SK-N-SH (cell line): ENCODE measurements around the gene CYBA. TPM values are rescaled to one million over a fixed set of nuclear protein-coding genes. Genes with fewer than 3 reads are reported as not detected.
A peak's percentile ranks its signal among the peaks of the same experiment; 100 is the strongest.

Source experiments
- CTCF ChIA-PET: fragments of 300-600, 350-600 bp; formaldehyde crosslinking; extraction: SDS; loops from one replicate; lab custom pipeline; 2021; lab: Yijun Ruan, JAX
- POLR2A ChIA-PET: fragments of 350-600 bp; sonication (Branson Sonifier 250); formaldehyde crosslinking; extraction: SDS; loops from one replicate; lab custom pipeline; 2020; ENCODE audit warnings: antibody characterized with exemption, inconsistent platforms; lab: Yijun Ruan, JAX
- DNase-seq: peaks from one replicate; pipeline ENCODE4 v3.0.0; 2012
- H2AFZ ChIP-seq: fragments of 200-600 bp; sonication (generic); 2 replicates; pipeline ENCODE4 v1.8.1; 2016; ENCODE audit warnings: antibody characterized with exemption, mild to moderate bottlenecking, low read depth
- H3F3A ChIP-seq: fragments of 200-600 bp; sonication (generic); replicated peaks from 2 replicates; pipeline ENCODE3; 2016; ENCODE audit warnings: antibody characterized with exemption, mild to moderate bottlenecking; ENCODE audit not compliant: insufficient read depth
- H3K27ac ChIP-seq, 2 experiments: fragments of 200-500 bp in 1 of 2; fragments of 200-600 bp in 1 of 2; sonication (Bioruptor generic) in 1 of 2; sonication (generic), shearing (Covaris generic) in 1 of 2; 2 replicates each; pipeline versions ENCODE4 v1.5.1 to v1.6.1; 2014 to 2016; ENCODE audit warnings: low read depth in 2 of 2, inconsistent platforms in 1 of 2, low read length in 1 of 2, mild to moderate bottlenecking in 1 of 2, mixed read lengths in 1 of 2
- H3K27me3 ChIP-seq: fragments of 200-600 bp; sonication (generic), shearing (Covaris generic); 2 replicates; pipeline ENCODE4 v1.6.1; 2016; ENCODE audit warnings: mixed run types; ENCODE audit not compliant: insufficient read depth
- H3K36me3 ChIP-seq, 2 experiments: fragments of 200-500 bp in 1 of 2; fragments of 200-600 bp in 1 of 2; sonication (Bioruptor generic) in 1 of 2; sonication (generic) in 1 of 2; replicated peaks in 1 of 2; 2 replicates each; pipeline versions ENCODE3 to v1.5.1; 2014 to 2016; ENCODE audit warnings: low read length in 1 of 2, mild to moderate bottlenecking in 1 of 2; ENCODE audit not compliant: insufficient read depth in 2 of 2, control insufficient read depth in 1 of 2
- H3K4me1 ChIP-seq, 2 experiments: fragments of 200-500 bp in 1 of 2; fragments of 200-600 bp in 1 of 2; sonication (Bioruptor generic) in 1 of 2; sonication (generic), shearing (Covaris generic) in 1 of 2; 2 replicates each; pipeline versions ENCODE4 v1.5.1 to v1.6.1; 2014 to 2016; ENCODE audit warnings: low read depth in 1 of 2, low read length in 1 of 2, mixed run types in 1 of 2; ENCODE audit not compliant: insufficient read depth in 2 of 2, control insufficient read depth in 1 of 2
- H3K4me2 ChIP-seq: fragments of 200-600 bp; sonication (generic), shearing (Covaris generic); 2 replicates; pipeline ENCODE4 v1.6.1; 2017; ENCODE audit warnings: mixed run types
- H3K4me3 ChIP-seq, 2 experiments: fragments of 200-500 bp in 1 of 2; fragments of 200-600 bp in 1 of 2; sonication (Bioruptor generic) in 1 of 2; sonication (generic), shearing (Covaris generic) in 1 of 2; 2 replicates each; pipeline versions ENCODE4 v1.5.1 to v1.8.1; 2014 to 2016; ENCODE audit warnings: low read depth in 2 of 2, inconsistent platforms in 1 of 2, low read length in 1 of 2, mild to moderate bottlenecking in 1 of 2, mixed read lengths in 1 of 2, moderate library complexity in 1 of 2
- H3K79me2 ChIP-seq: fragments of 200-600 bp; sonication (generic); 2 replicates; pipeline ENCODE4 v1.8.1; 2017; ENCODE audit warnings: mild to moderate bottlenecking; ENCODE audit not compliant: insufficient read depth
- H3K9ac ChIP-seq: fragments of 200-600 bp; sonication (generic); 2 replicates; pipeline ENCODE4 v1.6.1; 2017; ENCODE audit warnings: mixed run types
- H3K9me2 ChIP-seq: fragments of 200-600 bp; sonication (generic); 2 replicates; pipeline ENCODE4 v1.6.1; 2017; ENCODE audit warnings: mixed run types
- H3K9me3 ChIP-seq: fragments of 200-600 bp; sonication (generic); 2 replicates; pipeline ENCODE4 v1.6.1; 2017; ENCODE audit warnings: mixed run types, mild to moderate bottlenecking, moderate library complexity
- H4K20me1 ChIP-seq: fragments of 200-600 bp; sonication (generic); 2 replicates; pipeline ENCODE4 v1.6.1; 2017; ENCODE audit warnings: mild to moderate bottlenecking, mixed run types; ENCODE audit not compliant: insufficient read depth
- ELF1 ChIP-seq: IDR thresholded peaks from 2 replicates; pipeline ENCODE4 v1.4.0; 2012
- EP300 ChIP-seq, 2 experiments: IDR thresholded peaks; 2 replicates each; pipeline versions ENCODE4 v1.4.0 to v1.6.1; 2012; ENCODE audit warnings: borderline replicate concordance in 1 of 2, low read depth in 1 of 2, low read length in 1 of 2
- EZH2phosphoT487 ChIP-seq: fragments of 200-600 bp; sonication (generic); IDR thresholded peaks from 2 replicates; pipeline ENCODE4 v1.6.1; 2017; ENCODE audit warnings: low read depth, mixed run types, mild to moderate bottlenecking, antibody characterized with exemption, moderate library complexity, borderline replicate concordance
- FOXJ3 ChIP-seq: sonication (generic); formaldehyde crosslinking; IDR thresholded peaks from 2 replicates; pipeline ENCODE4 v1.5.1; 2020; ENCODE audit warnings: mild to moderate bottlenecking, missing genetic modification reagents
- JUND ChIP-seq: IDR thresholded peaks from 2 replicates; pipeline ENCODE4 v1.4.0; 2012
- MEF2A ChIP-seq: IDR thresholded peaks from 2 replicates; pipeline ENCODE4 v1.4.0; 2012; ENCODE audit warnings: low read depth, borderline replicate concordance
- NFIC ChIP-seq: IDR thresholded peaks from 2 replicates; pipeline ENCODE4 v1.4.0; 2012; ENCODE audit warnings: borderline replicate concordance
- NRF1 ChIP-seq: IDR thresholded peaks from 2 replicates; pipeline ENCODE4 v1.6.1; 2012; ENCODE audit warnings: low read depth, mild to moderate bottlenecking, low read length
- POLR2AphosphoS5 ChIP-seq: IDR thresholded peaks from 2 replicates; pipeline ENCODE4 v1.6.1; 2012; ENCODE audit warnings: low read depth, low read length
- RCOR1 ChIP-seq: fragments of 150-350 bp; IDR thresholded peaks from 2 replicates; pipeline ENCODE4 v1.6.1; 2017; ENCODE audit warnings: antibody characterized with exemption, low read length
- RFX5 ChIP-seq: IDR thresholded peaks from 2 replicates; pipeline ENCODE4 v1.6.1; 2012; ENCODE audit warnings: mild to moderate bottlenecking, improper control_type of control experiment, low read length
- RXRA ChIP-seq: IDR thresholded peaks from 2 replicates; pipeline ENCODE4 v1.4.0; 2012; ENCODE audit warnings: low read depth, mild to moderate bottlenecking, borderline replicate concordance
- SMC3 ChIP-seq: IDR thresholded peaks from 2 replicates; pipeline ENCODE4 v1.6.1; 2012; ENCODE audit warnings: low read depth, low read length, improper control_type of control experiment
- WGBS: methylation state at CpG from one replicate; pipeline ENCODE4 v1.1.6; 2017; ENCODE audit warnings: low lambda C conversion rate; 5-methylcytosine and 5-hydroxymethylcytosine counted together
- polyA plus RNA-seq, 3 experiments: library from polyadenylated mRNA; depleted of rRNA; stranded (reverse); fragments of >200 nt; gene quantifications; 2 replicates each; pipeline ENCODE4 v1.2.3, GENCODE V29; 2012
- TF ChIP-seq, protein P1 (sequence below): fragments of 150-350 bp; IDR thresholded peaks from 2 replicates; pipeline ENCODE4 v1.6.1; 2016; ENCODE audit warnings: mild to moderate bottlenecking, low read depth, low read length
- TF ChIP-seq, protein P2 (sequence below): IDR thresholded peaks from 2 replicates; pipeline ENCODE4 v1.4.0; 2012; ENCODE audit warnings: low read depth, borderline replicate concordance
- TF ChIP-seq, protein P3 (sequence below): fragments of 200-600 bp; sonication (generic); IDR thresholded peaks from 2 replicates; pipeline ENCODE4 v1.6.1; 2017; ENCODE audit warnings: antibody characterized with exemption, mild to moderate bottlenecking, moderate library complexity

The CYBA gene
- polyA plus RNA-seq, 1 of the 3 experiments (the other 2 are of a cell fraction) = 176 TPM

DNA sequence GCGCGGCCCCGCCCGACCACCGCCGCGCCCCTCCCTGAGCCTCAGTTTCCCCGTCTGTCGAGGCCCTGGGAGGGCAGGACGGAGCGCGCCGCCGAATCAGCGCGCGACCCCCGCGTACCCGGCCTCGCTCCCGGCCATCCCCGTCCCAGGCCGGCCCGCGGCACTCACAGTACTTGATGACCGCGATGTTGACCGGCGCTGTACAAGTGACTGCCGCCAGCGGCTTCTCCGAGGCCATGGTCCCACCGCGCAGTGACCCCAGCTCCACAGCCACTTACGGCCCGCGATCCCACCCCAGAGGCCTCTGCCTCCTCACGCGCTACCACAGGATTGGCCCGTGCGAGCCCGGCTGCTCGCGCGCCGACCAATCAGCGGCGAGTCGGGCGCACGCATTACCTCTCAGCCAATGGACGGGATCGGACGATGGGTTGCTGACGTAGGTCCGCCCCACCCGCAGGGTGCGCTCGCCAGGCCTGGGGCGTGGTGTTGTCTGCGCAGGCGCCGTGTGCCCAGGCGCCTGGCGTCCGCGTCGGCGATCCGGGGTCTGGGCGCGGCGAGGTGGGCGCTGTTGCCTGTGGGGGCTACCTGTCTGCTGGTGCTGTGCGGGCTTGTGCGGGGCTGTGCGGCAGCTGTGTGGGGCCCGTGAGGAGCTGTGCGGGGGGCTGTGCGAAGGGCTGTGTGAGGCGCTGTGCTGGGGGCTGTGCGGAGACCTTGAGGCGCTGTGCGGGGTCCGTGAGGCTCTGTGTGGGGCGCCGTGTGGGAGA lies 12.2 kb upstream of the CYBA start, which contains the start of gene MVD (continued):
- TF ChIP-seq JUND = no peak
- TF ChIP-seq, protein P1, sequence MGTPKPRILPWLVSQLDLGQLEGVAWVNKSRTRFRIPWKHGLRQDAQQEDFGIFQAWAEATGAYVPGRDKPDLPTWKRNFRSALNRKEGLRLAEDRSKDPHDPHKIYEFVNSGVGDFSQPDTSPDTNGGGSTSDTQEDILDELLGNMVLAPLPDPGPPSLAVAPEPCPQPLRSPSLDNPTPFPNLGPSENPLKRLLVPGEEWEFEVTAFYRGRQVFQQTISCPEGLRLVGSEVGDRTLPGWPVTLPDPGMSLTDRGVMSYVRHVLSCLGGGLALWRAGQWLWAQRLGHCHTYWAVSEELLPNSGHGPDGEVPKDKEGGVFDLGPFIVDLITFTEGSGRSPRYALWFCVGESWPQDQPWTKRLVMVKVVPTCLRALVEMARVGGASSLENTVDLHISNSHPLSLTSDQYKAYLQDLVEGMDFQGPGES = peak; percentile 81
- TF ChIP-seq, protein P2, sequence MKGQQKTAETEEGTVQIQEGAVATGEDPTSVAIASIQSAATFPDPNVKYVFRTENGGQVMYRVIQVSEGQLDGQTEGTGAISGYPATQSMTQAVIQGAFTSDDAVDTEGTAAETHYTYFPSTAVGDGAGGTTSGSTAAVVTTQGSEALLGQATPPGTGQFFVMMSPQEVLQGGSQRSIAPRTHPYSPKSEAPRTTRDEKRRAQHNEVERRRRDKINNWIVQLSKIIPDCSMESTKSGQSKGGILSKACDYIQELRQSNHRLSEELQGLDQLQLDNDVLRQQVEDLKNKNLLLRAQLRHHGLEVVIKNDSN = no peak

DNA sequence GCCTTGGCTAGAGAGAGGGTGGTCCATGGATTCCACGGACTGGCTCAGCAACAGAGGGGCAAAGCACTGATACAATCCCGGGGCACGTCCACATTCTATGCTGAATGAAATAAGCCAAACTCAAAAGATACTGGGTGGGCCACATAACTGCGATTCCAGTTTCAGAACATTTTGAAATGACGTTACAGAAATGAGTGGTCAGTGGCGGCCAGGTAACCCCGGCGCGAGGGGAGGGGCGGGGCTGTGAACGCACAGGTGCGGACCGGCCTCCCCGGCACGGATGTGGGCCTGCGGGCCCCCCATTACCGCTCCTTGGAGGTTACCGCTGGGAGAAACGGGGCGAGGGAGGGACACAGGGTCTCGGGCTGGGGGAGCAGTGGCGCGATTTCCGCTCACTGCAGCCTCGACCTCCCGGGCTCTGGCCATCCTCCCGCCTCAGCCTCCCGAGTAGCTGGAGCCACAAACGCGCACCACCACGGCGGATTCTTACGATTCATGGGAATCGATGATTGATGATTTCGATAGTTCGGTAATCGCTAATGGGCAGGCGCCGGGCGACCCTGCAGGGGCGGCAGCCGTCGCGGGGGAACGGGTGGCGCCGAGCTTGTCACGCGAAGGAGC lies 11.5 kb upstream of the CYBA start:
- peaks cover 11% of the 10 kb centered on the region for H3K79me2 ChIP-seq
- peak overlapping the region in 1 of 2 experiments; percentile 12; a peak in 1 of 4 replicates for H3K27ac ChIP-seq
- H3K4me2 ChIP-seq = peak overlapping the region; percentile 99
- CTCF ChIA-PET = interaction anchor here (0.7 to 1.4 kb wide), 3 partner anchors 12 to 103 kb away, joined by 3 to 6 read pairs (median 3); partner anchors contain the start of gene CYBA
- peaks cover 4% of the 10 kb centered on the region for H3F3A ChIP-seq
- H3K9me3 ChIP-seq = no peaks in the 10 kb centered on the region
- POLR2A ChIA-PET = interaction anchor here (1.0 kb wide), 1 partner anchor 198 kb away, joined by 3 read pairs; no protein-coding TSS in a partner anchor
- H3K9me2 ChIP-seq = no peaks in the 10 kb centered on the region
- no peaks in the 10 kb centered on the region for H3K36me3 ChIP-seq
- H3K27me3 ChIP-seq = no peaks in the 10 kb centered on the region
- H4K20me1 ChIP-seq = no peaks in the 10 kb centered on the region
- 11% methylated on average over 8 of the region's 49 CpGs for WGBS
- H2AFZ ChIP-seq = peak overlapping the region; percentile 98
- peak overlapping the region; percentile 82 to 92 for H3K4me3 ChIP-seq
- DNase-seq = no peak
- H3K4me1 ChIP-seq = peaks cover 0 to 5% of the 10 kb centered on the region in 2 experiments; a peak in 1 of 4 replicates
- TF ChIP-seq MEF2A = no peak
- TF ChIP-seq POLR2AphosphoS5 = no peak
- no peak for TF ChIP-seq RFX5
- no peak for TF ChIP-seq FOXJ3
- TF ChIP-seq RCOR1 = no peak
- no peak for TF ChIP-seq NRF1
- no peak for TF ChIP-seq ELF1
- TF ChIP-seq EP300 (IDR thresholded peaks at IDR 0.05; ENCODE audit: borderline replicate concordance in 1 of 2, low read depth in 1 of 2, low read length in 1 of 2) = no peak
- TF ChIP-seq, protein P3, sequence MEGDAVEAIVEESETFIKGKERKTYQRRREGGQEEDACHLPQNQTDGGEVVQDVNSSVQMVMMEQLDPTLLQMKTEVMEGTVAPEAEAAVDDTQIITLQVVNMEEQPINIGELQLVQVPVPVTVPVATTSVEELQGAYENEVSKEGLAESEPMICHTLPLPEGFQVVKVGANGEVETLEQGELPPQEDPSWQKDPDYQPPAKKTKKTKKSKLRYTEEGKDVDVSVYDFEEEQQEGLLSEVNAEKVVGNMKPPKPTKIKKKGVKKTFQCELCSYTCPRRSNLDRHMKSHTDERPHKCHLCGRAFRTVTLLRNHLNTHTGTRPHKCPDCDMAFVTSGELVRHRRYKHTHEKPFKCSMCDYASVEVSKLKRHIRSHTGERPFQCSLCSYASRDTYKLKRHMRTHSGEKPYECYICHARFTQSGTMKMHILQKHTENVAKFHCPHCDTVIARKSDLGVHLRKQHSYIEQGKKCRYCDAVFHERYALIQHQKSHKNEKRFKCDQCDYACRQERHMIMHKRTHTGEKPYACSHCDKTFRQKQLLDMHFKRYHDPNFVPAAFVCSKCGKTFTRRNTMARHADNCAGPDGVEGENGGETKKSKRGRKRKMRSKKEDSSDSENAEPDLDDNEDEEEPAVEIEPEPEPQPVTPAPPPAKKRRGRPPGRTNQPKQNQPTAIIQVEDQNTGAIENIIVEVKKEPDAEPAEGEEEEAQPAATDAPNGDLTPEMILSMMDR = no peak
- no peak for TF ChIP-seq EZH2phosphoT487
- no peak for TF ChIP-seq SMC3
- no peak for TF ChIP-seq RXRA
- no peak for TF ChIP-seq NFIC
- H3K9ac ChIP-seq = peak overlapping the region; percentile 82
